HG02884 (cell line): Measurements from ENCODE around the gene GADD45G.

Experiments
- ATAC-seq: cut with Tn5 transposase; IDR thresholded peaks from one replicate; pipeline ENCODE4 v1.9.1; 2021; ENCODE audit warnings: mild to moderate bottlenecking, moderate library complexity; ENCODE audit not compliant: unreplicated experiment

The GADD45G gene

GRCh38 chr9:89592213-89592815, 12.5 kb upstream of the GADD45G start:
- ATAC-seq, result no peak

- ATAC-seq, result no peak
Measured at GRCh38 chr9:89592963-89593726, 11.7 kb upstream of the GADD45G start.

DNA sequence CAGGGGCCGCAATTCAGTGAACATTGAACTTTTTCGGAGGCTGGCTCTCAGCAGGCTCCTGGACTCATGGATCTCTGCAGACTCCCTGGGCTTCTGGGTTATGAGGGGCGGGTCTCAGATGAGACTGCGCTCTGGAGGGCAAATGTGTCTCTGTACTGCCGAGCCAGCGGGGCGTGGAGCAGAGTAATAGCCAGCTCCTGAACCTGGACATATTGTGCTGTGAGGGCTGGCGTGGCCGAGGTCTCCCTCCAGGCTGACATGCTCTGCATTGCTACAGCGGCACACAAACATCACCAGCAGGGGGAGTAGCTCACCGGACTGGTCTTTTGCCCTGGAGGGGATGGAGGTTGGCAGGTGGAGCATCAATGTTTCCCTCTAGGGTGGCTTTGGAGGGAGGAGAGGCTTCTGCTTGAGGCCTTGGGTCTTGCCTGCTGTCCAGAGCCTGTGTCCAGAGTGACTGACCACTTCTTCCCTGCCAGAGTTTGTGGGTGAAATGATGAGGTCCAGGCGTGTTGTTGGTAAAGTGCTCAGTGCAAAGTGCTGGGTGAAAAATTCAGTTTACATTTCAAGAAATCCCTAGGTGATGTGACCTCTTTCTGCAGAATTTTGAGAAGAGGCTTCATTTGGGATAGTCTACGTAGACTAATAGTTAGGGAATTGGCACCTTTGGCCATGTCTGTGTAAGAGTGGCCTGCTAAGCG, 10.9 kb upstream of the GADD45G start:
- ATAC-seq, result no peak

DNA sequence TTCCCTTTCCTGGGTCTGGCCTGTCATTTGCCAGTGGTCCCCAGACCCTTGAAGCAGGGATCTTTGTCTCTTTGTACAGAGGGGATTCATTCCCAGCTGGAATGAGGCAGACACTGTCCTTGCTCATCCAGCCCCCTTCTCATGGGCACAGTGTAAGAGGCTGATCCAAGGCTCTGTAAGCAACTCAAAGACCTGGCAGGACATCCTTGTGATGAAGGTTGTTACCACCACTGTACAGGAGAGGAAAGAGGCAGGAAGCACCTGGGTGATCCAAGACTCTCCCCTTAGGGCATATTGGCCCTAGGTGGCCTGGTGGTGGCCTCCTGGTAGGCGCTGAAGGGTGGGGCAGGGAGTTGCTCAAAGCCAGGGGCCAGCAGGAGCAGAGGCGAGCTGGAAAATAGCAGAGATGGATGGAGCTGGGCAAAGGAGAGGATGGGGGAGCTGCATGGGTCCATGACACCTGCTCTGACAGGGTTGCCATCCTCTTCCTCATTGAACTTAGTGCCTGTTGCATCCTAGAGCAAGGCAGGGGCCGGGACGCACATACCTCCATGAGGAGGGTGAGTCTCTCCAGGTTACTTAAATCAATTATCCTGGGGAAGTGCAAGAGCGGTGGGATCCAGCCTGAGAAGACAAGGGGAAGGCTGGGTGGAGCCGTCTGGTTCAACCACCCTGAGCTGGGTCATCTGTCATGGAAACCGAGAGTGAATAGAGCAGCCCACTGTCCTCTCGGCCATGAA, 9.8 kb upstream of the GADD45G start:
- ATAC-seq, result no peak

DNA sequence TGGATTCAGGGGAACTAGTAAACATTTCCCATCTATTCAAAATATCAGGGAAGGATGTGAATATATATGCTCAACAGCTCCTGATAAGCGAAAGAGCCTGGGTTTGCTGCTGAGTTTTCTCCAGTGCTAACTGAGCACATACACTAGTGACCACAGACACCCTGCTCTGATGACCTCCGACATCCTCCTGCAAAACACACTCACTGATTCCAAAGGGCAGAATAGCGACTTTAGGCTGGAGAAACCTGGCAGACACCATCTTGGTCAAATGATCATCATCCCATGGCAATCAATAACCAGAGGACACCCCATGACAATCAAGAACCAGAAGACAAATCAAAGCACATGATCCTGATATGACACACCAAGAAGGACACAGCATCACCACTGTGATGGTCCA, 9.2 kb upstream of the GADD45G start:
- ATAC-seq, result no peak

DNA sequence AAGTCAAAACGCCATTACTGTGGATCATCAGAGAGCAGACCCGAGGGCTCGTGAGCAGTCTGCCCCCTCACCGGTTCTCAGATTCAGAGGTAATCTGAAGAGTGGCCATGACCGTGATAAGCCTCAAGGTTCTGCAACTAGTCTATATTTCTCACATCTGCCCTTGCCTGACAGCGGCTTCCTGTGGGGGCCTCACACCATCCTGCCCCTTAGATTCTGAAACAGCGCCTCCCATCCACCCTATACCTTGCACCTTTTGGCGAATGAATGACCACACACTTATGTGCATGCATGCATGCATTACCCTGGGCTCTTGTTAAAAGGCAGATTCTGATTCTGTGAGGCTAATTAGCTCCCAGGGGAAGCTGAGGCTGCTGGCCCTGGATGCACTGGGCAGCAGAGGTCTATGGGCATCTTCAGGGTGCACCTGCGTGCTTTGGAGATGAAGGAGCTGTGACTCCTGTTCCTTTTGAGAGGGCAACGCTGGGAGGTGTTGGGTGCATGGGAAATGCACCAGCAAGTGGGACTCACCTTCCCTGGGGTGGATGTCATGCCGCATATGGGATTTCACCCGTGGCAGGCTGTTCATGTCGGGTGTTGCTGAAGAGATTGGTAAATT, 7.8 kb upstream of the GADD45G start:
- no peak for ATAC-seq

GRCh38 chr9:89597711-89598362, 7.0 kb upstream of the GADD45G start:
- no peak for ATAC-seq

DNA sequence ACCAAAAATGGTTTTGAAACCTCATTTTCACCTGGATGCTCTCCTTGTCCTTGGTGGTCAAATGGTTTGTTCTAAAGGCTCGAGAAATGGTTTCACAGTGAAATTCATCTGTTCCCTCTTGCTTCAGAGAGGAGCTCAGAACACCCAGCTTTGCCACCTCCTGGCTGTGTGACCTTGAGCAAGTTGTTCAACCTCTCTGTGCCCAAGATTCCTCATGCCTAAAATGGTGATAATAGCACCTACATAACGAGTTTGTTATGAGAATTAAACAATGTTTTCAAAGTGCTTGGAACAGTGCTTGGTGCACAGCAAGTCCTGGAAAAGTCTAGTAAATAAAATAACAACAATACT, 6.5 kb upstream of the GADD45G start:
- ATAC-seq, result no peak

DNA sequence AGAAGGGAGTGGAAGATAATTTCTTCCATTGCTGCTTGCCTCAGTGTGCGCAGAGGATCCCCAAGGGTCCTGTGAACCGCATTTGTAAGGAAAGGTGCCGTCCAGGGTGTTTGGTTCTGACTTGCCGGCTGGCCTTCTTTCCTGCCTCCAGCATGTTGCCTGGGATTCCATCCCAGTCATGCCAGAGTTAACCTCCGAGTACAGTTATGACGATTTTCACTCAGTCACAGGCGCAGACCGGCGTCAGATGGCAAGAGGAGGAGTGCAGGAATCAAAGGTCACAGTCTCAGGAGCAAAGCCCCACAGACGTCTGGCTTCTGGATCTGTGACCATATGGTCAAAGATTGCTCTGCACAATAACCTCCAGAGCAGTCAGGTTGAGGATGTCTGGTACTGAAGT, 5.9 kb upstream of the GADD45G start:
- ATAC-seq, result no peak

DNA sequence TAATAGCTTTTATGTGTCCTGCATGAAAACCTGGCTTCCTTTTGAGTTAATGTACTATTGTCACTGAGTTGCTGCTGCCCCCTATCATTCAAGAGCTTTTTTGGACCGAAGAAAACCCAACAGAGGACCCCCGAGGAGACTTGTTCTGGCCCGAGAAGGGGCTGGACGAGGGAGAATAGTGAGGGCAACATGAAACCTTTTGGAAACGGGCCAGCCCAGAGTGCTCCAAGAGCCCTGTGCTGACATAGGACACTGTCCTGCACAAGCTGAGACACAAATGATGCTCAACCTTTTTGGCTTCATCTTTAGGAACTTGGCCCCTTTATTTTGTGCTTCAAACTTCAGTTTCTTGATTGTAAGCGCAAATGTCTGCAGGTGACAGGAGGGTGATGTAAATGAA, 4.0 kb upstream of the GADD45G start:
- ATAC-seq, result no peak

DNA sequence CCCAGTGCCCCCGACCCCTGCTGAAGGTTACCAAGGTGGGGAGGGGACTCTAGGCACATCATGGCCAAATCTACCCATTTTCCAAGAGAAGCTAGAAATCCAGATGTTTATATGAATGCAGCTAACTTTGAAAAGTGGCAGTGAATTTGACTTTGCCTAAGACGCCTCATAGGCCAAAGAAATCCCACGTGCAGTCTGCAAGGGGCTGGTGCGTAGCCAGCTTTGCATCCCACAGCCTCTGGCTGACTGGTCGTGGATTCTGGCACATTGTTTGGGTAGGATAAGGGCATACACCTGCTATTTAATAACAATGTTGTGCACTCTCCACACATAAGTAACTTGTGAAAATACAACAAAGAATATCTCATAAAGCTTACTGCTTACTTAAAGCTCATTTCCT, 3.5 kb upstream of the GADD45G start:
- no peak for ATAC-seq

DNA sequence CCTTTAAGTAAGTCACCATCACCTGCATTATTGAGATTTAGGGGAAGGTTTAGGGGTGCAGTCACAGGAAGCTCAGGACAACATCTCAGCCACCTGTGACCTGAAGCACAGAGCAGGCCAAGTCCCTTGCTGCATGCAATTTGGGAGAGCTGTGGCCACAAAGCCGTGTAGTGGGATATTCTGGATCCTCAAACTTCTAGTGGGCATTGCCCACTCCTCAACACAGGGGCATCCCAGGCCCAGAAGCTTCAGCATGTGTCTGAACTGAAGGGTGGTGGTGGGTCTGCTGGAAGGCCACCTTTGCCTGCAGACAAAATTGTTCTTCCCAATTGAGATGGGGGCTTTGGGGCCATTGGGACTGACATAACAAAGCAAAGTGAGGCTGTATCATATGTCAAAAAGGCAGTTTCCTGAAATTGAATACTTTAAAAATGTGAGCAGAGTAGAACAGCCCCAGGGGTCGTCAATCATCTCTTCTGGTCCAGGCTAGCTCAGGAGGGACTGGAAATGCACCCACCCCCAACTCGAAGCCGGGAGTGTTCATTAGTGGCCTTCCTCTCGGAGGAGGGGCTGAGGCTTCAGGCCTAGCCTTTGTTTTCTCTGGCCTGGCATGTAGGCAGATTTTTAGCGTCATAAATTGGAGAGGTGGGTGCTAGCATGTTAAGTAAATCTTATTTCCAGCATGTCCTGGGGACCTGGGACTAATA, 2.8 kb upstream of the GADD45G start:
- ATAC-seq, result no peak

GRCh38 chr9:89602978-89603766, 1.6 kb upstream of the GADD45G start:
- no peak for ATAC-seq

GRCh38 chr9:89603767-89604665, 796 bp upstream of the GADD45G start:
- no peak for ATAC-seq

GRCh38 chr9:89605465-89606048, 745 bp downstream of the GADD45G start:
- ATAC-seq, result no peak

DNA sequence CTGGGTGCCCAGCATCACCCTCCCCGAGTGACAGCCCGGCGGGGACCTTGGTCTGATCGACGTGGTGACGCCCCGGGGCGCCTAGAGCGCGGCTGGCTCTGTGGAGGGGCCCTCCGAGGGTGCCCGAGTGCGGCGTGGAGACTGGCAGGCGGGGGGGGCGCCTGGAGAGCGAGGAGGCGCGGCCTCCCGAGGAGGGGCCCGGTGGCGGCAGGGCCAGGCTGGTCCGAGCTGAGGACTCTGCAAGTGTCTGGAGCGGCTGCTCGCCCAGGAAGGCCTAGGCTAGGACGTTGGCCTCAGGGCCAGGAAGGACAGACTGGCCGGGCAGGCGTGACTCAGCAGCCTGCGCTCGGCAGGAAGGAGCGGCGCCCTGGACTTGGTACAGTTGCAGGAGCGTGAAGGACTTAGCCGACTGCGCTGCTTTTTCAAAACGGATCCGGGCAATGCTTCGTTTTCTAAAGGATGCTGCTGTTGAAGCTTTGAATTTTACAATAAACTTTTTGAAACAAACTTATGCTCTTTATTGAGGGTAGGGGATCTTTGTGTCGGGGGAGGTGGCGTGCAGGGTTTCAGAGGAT, 1.3 kb downstream of the GADD45G start:
- ATAC-seq, result no peak

- no peak for ATAC-seq
Measured at GRCh38 chr9:89606624-89607311, 2.0 kb downstream of the GADD45G start.
